Prostate gland (tissue), 2 donors: ENCODE data around the gene MYBBP1A.

Experiments
- CTCF ChIP-seq, 4 experiments: fragments of 200-600 bp in 2 of 4; fragments of 450-650 bp in 2 of 4; sonication (generic) in 2 of 4; IDR thresholded peaks; 1 replicate in 3 of 4; 2 replicates in 1 of 4; pipeline ENCODE4 v1.5.1; 2016 to 2019; ENCODE audit warnings: antibody characterized with exemption in 4 of 4, mild to moderate bottlenecking in 2 of 4, moderate library complexity in 2 of 4
- POLR2A ChIP-seq: fragments of 450-650 bp; IDR thresholded peaks from one replicate; pipeline ENCODE4 v1.6.1; 2016; ENCODE audit warnings: antibody characterized with exemption, mild to moderate bottlenecking
- POLR2AphosphoS5 ChIP-seq: sonication (generic); formaldehyde crosslinking; IDR thresholded peaks from one replicate; pipeline ENCODE4 v1.6.1; 2017; ENCODE audit warnings: antibody characterized with exemption

- TF ChIP-seq CTCF (IDR thresholded peaks at IDR 0.05) (peak in 1 of 4 experiments; percentile 22), POLR2A (no peak), POLR2AphosphoS5 (no peak)
Observed at GRCh38 chr17:4509401-4509800, 45.8 kb downstream of the MYBBP1A start.
